K562 (cell line): Measurements from ENCODE around the gene IRF3. TPM values are rescaled to one million over a fixed set of nuclear protein-coding genes. Genes with fewer than 3 reads are reported as not detected.

ENCODE experiments used
- CREB1 ChIP-seq, 2 experiments: sonication (generic) in 1 of 2; formaldehyde crosslinking in 1 of 2; IDR thresholded peaks; 2 replicates each; pipeline versions ENCODE4 v1.6.1 to v1.8.0; 2012 to 2022; ENCODE audit warnings: inconsistent platforms in 1 of 2, mild to moderate bottlenecking in 1 of 2, missing genetic modification reagents in 1 of 2, moderate library complexity in 1 of 2
- DNMT1 ChIP-seq: fragments of 450-650 bp; IDR thresholded peaks from 2 replicates; pipeline ENCODE4 v1.6.1; 2016; ENCODE audit warnings: antibody characterized with exemption, mild to moderate bottlenecking
- FOXP1 ChIP-seq: sonication (generic); formaldehyde crosslinking; IDR thresholded peaks from 2 replicates; pipeline ENCODE4 v1.8.0; 2022; ENCODE audit warnings: mild to moderate bottlenecking, missing genetic modification reagents
- GTF2B ChIP-seq: IDR thresholded peaks from 2 replicates; pipeline ENCODE4 v1.6.1; 2011; ENCODE audit not compliant: insufficient read length; ENCODE audit errors: extremely low read depth
- HCFC1 ChIP-seq: IDR thresholded peaks from 2 replicates; pipeline ENCODE4 v1.6.1; 2012; ENCODE audit warnings: low read depth, low read length, improper control_type of control experiment
- HDAC1 ChIP-seq, 2 experiments: fragments of 450-650 bp; IDR thresholded peaks; 2 replicates each; pipeline ENCODE4 v1.6.1; 2016 to 2017; ENCODE audit warnings: inconsistent platforms in 1 of 2, mild to moderate bottlenecking in 1 of 2, moderate library complexity in 1 of 2
- HNRNPK ChIP-seq: fragments of 200-400 bp; formaldehyde crosslinking; IDR thresholded peaks from one replicate; pipeline ENCODE4 v1.6.1; 2018; ENCODE audit warnings: mild to moderate bottlenecking, low read depth, low read length; ENCODE audit not compliant: poor library complexity, severe bottlenecking
- MXD1 ChIP-seq: fragments of 250-450 bp; sonication (Bioruptor Pico); IDR thresholded peaks from 2 replicates; pipeline ENCODE4 v1.8.0; 2021; ENCODE audit warnings: borderline replicate concordance, mild to moderate bottlenecking, moderate library complexity; ENCODE audit not compliant: poor library complexity, severe bottlenecking
- NBN ChIP-seq: fragments of 450-650 bp; IDR thresholded peaks from 2 replicates; pipeline ENCODE4 v1.6.1; 2016; ENCODE audit warnings: low read depth, mild to moderate bottlenecking
- NCOA1 ChIP-seq: fragments of 450-650 bp; IDR thresholded peaks from 2 replicates; pipeline ENCODE4 v1.6.1; 2016; ENCODE audit warnings: low read depth
- NCOA4 ChIP-seq: fragments of 450-650 bp; IDR thresholded peaks from 2 replicates; pipeline ENCODE4 v1.6.1; 2018; ENCODE audit warnings: mild to moderate bottlenecking; ENCODE audit not compliant: partially characterized antibody
- NCOA6 ChIP-seq: fragments of 450-650 bp; IDR thresholded peaks from 2 replicates; pipeline ENCODE4 v1.6.1; 2017; ENCODE audit warnings: mild to moderate bottlenecking
- NEUROD1 ChIP-seq: fragments of 150-350 bp; IDR thresholded peaks from 2 replicates; pipeline ENCODE4 v1.6.1; 2014; ENCODE audit warnings: borderline replicate concordance, low read length, low read depth; ENCODE audit not compliant: partially characterized antibody
- PHF21A ChIP-seq: fragments of 450-650 bp; IDR thresholded peaks from 2 replicates; pipeline ENCODE4 v1.6.1; 2017; ENCODE audit warnings: low read depth, borderline replicate concordance
- POLR3A ChIP-seq: IDR thresholded peaks from 2 replicates; pipeline ENCODE4 v1.6.1; 2011; ENCODE audit warnings: borderline replicate concordance, mild to moderate bottlenecking, moderate library complexity; ENCODE audit not compliant: insufficient read length, insufficient read depth; ENCODE audit errors: extremely low read depth
- RBBP5 ChIP-seq: fragments of 200-600 bp; sonication (generic); IDR thresholded peaks from 2 replicates; pipeline ENCODE4 v1.6.1; 2012; ENCODE audit warnings: borderline replicate concordance, mild to moderate bottlenecking, low read length, control low read depth, inconsistent platforms; ENCODE audit not compliant: insufficient read depth, poor library complexity, severe bottlenecking
- SAP30 ChIP-seq: fragments of 200-600 bp; sonication (generic); IDR thresholded peaks from 2 replicates; pipeline ENCODE4 v1.6.1; 2012; ENCODE audit warnings: borderline replicate concordance, low read depth, mild to moderate bottlenecking, moderate library complexity, low read length, control low read depth, inconsistent platforms; ENCODE audit not compliant: insufficient read depth, poor library complexity, severe bottlenecking
- SETDB1 ChIP-seq: IDR thresholded peaks from one replicate; pipeline ENCODE4 v1.6.1; 2012; ENCODE audit warnings: low read length, control low read depth, inconsistent platforms
- TCF15 ChIP-seq: fragments of 250-450 bp; sonication (Bioruptor Pico); IDR thresholded peaks from 2 replicates; pipeline ENCODE4 v1.8.0; 2022; ENCODE audit warnings: moderate library complexity, mild to moderate bottlenecking, inconsistent platforms
- USF1 ChIP-seq: sonication (generic); formaldehyde crosslinking; IDR thresholded peaks from 2 replicates; pipeline ENCODE4 v1.9.0; 2022; ENCODE audit warnings: mild to moderate bottlenecking, missing genetic modification reagents
- ZNF311 ChIP-seq: fragments of 250-450 bp; sonication (Bioruptor Pico); IDR thresholded peaks from 2 replicates; pipeline ENCODE4 v1.4.0; 2020; ENCODE audit warnings: mild to moderate bottlenecking, moderate library complexity
- ZNF354B ChIP-seq: fragments of 250-450 bp; sonication (Bioruptor Pico); IDR thresholded peaks from 2 replicates; pipeline ENCODE4 v1.4.0; 2020
- ZNF395 ChIP-seq: fragments of 200-800 bp; sonication (Bioruptor generic); IDR thresholded peaks from 2 replicates; pipeline ENCODE4 v1.6.1; 2017; ENCODE audit warnings: missing genetic modification characterization, missing compliant biosample characterization
- ZNF644 ChIP-seq: fragments of 200-800 bp; sonication (Bioruptor generic); IDR thresholded peaks from 2 replicates; pipeline ENCODE4 v1.6.1; 2016; ENCODE audit warnings: low read depth, missing genetic modification characterization, missing compliant biosample characterization
- polyA plus RNA-seq, 8 experiments: library from polyadenylated mRNA; depleted of rRNA in 4 of 8; stranded (reverse) in 5 of 8; unstranded in 3 of 8; fragments of >200 nt; fragmentation: Nextera tagmentation in 2 of 8; fragmentation: Illumina TruSeq in 1 of 8; extraction: Ambion mirVana in 2 of 8; extraction: Trizol in 1 of 8; gene quantifications; 2 replicates each; pipeline versions ENCODE4 v1.2.1 to v1.2.3, GENCODE V29; 2011 to 2014; ENCODE audit warnings: inconsistent platforms in 1 of 8, missing spikeins in 1 of 8
- total RNA-seq, 7 experiments: library from RNA; depleted of rRNA in 6 of 7; stranded (reverse); fragments of >200 nt in 6 of 7; fragmentation: Illumina TruSeq in 2 of 7; extraction: Trizol in 2 of 7; gene quantifications; 2 replicates each; pipeline versions ENCODE4 v1.2.1 to v1.2.3, GENCODE V29; 2011 to 2021; ENCODE audit warnings: low replicate concordance in 1 of 7

IRF3 gene
- total and polyA plus RNA-seq, 9 of the 15 experiments (the other 6 are each of a cell fraction or from before 2014, with no cell fraction given), result 7.5 to 145 (median 65.4) TPM

- TF ChIP-seq DNMT1 (no peak), SETDB1 (no peak), ZNF395 (no peak), NCOA6 (no peak), NEUROD1 (no peak), ZNF354B (CRISPR knock-in tag) (no peak), ZNF311 (CRISPR knock-in tag) (no peak), MXD1 (CRISPR knock-in tag) (no peak), NCOA4 (no peak), CREB1 (IDR thresholded peaks at IDR 0.05) (no peak), CREB1 (CRISPR knock-in tag; IDR thresholded peaks at IDR 0.05) (0 out of 2 replicates have a peak, but pooled peaks have one; percentile 54), HNRNPK (no peak), HDAC1 (IDR thresholded peaks at IDR 0.05) (peak in 1 of 2 experiments; percentile 76; a peak in 2 of 4 replicates), ZNF644 (tag) (no peak), PHF21A (no peak; the same call in 1 of the 2 replicates), FOXP1 (CRISPR knock-in tag) (no peak), RBBP5 (no peak), SAP30 (no peak), GTF2B (no peak), POLR3A (no peak), NBN (peak; percentile 77; the same call in 1 of the 2 replicates), TCF15 (no peak), NCOA1 (no peak), USF1 (peak; percentile 36; the same call in 1 of the 2 replicates), HCFC1 (no peak)
Observed at GRCh38 chr19:49712397-49712859, 46.8 kb upstream of the IRF3 start (continued).
